Keratinocyte (primary cell): ENCODE data around the gene NT5C1A. TPM values are rescaled to one million over a fixed set of nuclear protein-coding genes. Genes with fewer than 3 reads are reported as not detected.

ENCODE experiments used
- DNase-seq: peaks from one replicate; pipeline ENCODE4 v3.0.0-alpha.2; 2011; ENCODE audit warnings: low read depth, missing footprints, low spot score
- FAIRE-seq: peaks from 2 replicates; lab custom pipeline; 2011; peaks lifted over from hg19 to GRCh38; lab: Jason Lieb, UNC
- H2AFZ ChIP-seq: 2 replicates; pipeline ENCODE4 v1.6.0; 2012; ENCODE audit warnings: low read length, control low read depth, inconsistent platforms; ENCODE audit not compliant: control insufficient read depth
- H3K27ac ChIP-seq: 2 replicates; pipeline ENCODE4 v1.5.1; 2011; ENCODE audit warnings: low read length; ENCODE audit not compliant: control insufficient read depth, insufficient read depth
- H3K27me3 ChIP-seq: 3 replicates; pipeline ENCODE4 v1.6.0; 2011; ENCODE audit warnings: low read length; ENCODE audit not compliant: control insufficient read depth, insufficient read depth; ENCODE audit errors: extremely low read depth
- H3K36me3 ChIP-seq, 2 experiments: 2 replicates in 1 of 2; 3 replicates in 1 of 2; pipeline ENCODE4 v1.5.1; 2011; ENCODE audit warnings: low read length in 2 of 2, mild to moderate bottlenecking in 1 of 2; ENCODE audit not compliant: control insufficient read depth in 2 of 2, insufficient read depth in 2 of 2; ENCODE audit errors: extremely low read depth in 1 of 2
- H3K4me1 ChIP-seq: 3 replicates; pipeline ENCODE4 v1.5.1; 2011; ENCODE audit warnings: low read length; ENCODE audit not compliant: control insufficient read depth, insufficient read depth; ENCODE audit errors: extremely low read depth
- H3K4me2 ChIP-seq: 3 replicates; pipeline ENCODE4 v1.6.0; 2011; ENCODE audit warnings: low read depth, low read length; ENCODE audit not compliant: control insufficient read depth, insufficient read depth; ENCODE audit errors: extremely low read depth
- H3K4me3 ChIP-seq, 3 experiments: fragments of 200-600 bp in 1 of 3; sonication (generic) in 1 of 3; 2 replicates in 2 of 3; 3 replicates in 1 of 3; pipeline ENCODE4 v1.5.1; 2011 to 2016; ENCODE audit warnings: low read length in 3 of 3, mild to moderate bottlenecking in 3 of 3, control low read depth in 2 of 3, inconsistent platforms in 1 of 3, low read depth in 1 of 3, mixed read lengths in 1 of 3, mixed run types in 1 of 3, moderate library complexity in 1 of 3; ENCODE audit not compliant: control insufficient read depth in 2 of 3, insufficient read depth in 2 of 3; ENCODE audit errors: extremely low read depth in 1 of 3
- H3K79me2 ChIP-seq: 2 replicates; pipeline ENCODE4 v1.6.0; 2012; ENCODE audit warnings: low read length; ENCODE audit not compliant: control insufficient read depth, insufficient read depth
- H3K9ac ChIP-seq: 3 replicates; pipeline ENCODE4 v1.6.0; 2011; ENCODE audit warnings: low read length; ENCODE audit not compliant: control insufficient read depth, insufficient read depth; ENCODE audit errors: extremely low read depth
- H3K9me1 ChIP-seq: 3 replicates; pipeline ENCODE4 v1.6.0; 2011; ENCODE audit warnings: low read length; ENCODE audit not compliant: control insufficient read depth, insufficient read depth; ENCODE audit errors: extremely low read depth
- H3K9me3 ChIP-seq: 2 replicates; pipeline ENCODE4 v1.5.1; 2012; ENCODE audit warnings: low read depth, low read length; ENCODE audit not compliant: control insufficient read depth
- H4K20me1 ChIP-seq: 3 replicates; pipeline ENCODE4 v1.6.0; 2011; ENCODE audit warnings: low read length; ENCODE audit not compliant: control insufficient read depth, insufficient read depth; ENCODE audit errors: extremely low read depth
- CTCF ChIP-seq, 3 experiments: IDR thresholded peaks in 1 of 3; conservative IDR thresholded peaks in 1 of 3; optimal IDR thresholded peaks in 1 of 3; 2 replicates in 2 of 3; 3 replicates in 1 of 3; pipeline versions ENCODE3 to v1.5.1; 2011; ENCODE audit warnings: low read length in 3 of 3, mild to moderate bottlenecking in 3 of 3, moderate library complexity in 2 of 3, control low read depth in 1 of 3, inconsistent platforms in 1 of 3; ENCODE audit not compliant: insufficient read depth in 2 of 3; ENCODE audit errors: extremely low read depth in 1 of 3
- EZH2 ChIP-seq: IDR thresholded peaks from one replicate; pipeline ENCODE4 v1.6.1; 2012; ENCODE audit warnings: inconsistent platforms, mild to moderate bottlenecking, low read length, moderate library complexity
- dilution Hi-C: fragments of 300-500 bp; cut with MboI; formaldehyde crosslinking; loops from one replicate; pipeline ENCODE4 v1.7.0; 2020; ENCODE audit warnings: low sequenced_read_pairs; ENCODE audit not compliant: extremely low pct_ligation_motif_present
- polyA plus RNA-seq, 5 experiments: library from polyadenylated mRNA; depleted of rRNA in 3 of 5; stranded (reverse) in 3 of 5; stranded (forward) in 1 of 5; unstranded in 1 of 5; fragments of >200 nt; gene quantifications; 1 replicate in 1 of 5; 2 replicates in 3 of 5; 3 replicates in 1 of 5; pipeline versions ENCODE4 v1.2.1 to v1.2.3, GENCODE V29; 2011 to 2012; ENCODE audit warnings: missing spikeins in 2 of 5, low read depth in 1 of 5, low replicate concordance in 1 of 5

The NT5C1A gene
- polyA plus RNA-seq, 1 donor (not counting 4 experiments of a cell fraction or from before 2014, with no cell fraction given), result not detected

GRCh38 chr1:39653546-39654031 lies 18.3 kb downstream of the NT5C1A start:
- FAIRE-seq, result peak; percentile 85
- H3K27ac ChIP-seq, result no peak overlapping the region

GRCh38 chr1:39652554-39652953 lies 19.4 kb downstream of the NT5C1A start:
- H3K79me2 ChIP-seq, result no peaks in the 10 kb centered on the region
- H3K9ac ChIP-seq, result no peak overlapping the region
- TF ChIP-seq EZH2 (no peak), CTCF (optimal IDR thresholded peaks at IDR 0.05 in 1 of 3, IDR thresholded peaks at IDR 0.05 in 1 of 3, conservative IDR thresholded peaks at IDR 0.05 in 1 of 3; ENCODE audit: extremely low read depth in 1 of 3, insufficient read depth in 2 of 3, low read length in 3 of 3) (no peak)
- no peak overlapping the region for H3K4me3 ChIP-seq
- H3K4me2 ChIP-seq, result no peak overlapping the region
- H3K36me3 ChIP-seq, result no peaks in the 10 kb centered on the region
- no peak overlapping the region for H2AFZ ChIP-seq
- no peaks in the 10 kb centered on the region for H3K9me3 ChIP-seq
- dilution Hi-C loops, result no loop called here
- no peak for FAIRE-seq
- DNase-seq, result no peak
- H3K9me1 ChIP-seq, result no peaks in the 10 kb centered on the region
- peaks cover 8% of the 10 kb centered on the region for H3K4me1 ChIP-seq
- H4K20me1 ChIP-seq, result no peaks in the 10 kb centered on the region
- H3K27me3 ChIP-seq, result no peaks in the 10 kb centered on the region
- no peak overlapping the region for H3K27ac ChIP-seq

More at GRCh38 chr1:39653546-39654031, 18.3 kb downstream of the NT5C1A start:
- Histone ChIP-seq H3K4me2 (peak overlapping the region; percentile 48), H4K20me1 (no peaks in the 10 kb centered on the region), H3K9ac (peak overlapping the region; percentile 9), H3K36me3 (no peaks in the 10 kb centered on the region), H3K4me3 (no peak overlapping the region), H3K9me1 (no peaks in the 10 kb centered on the region), H3K4me1 (peaks cover 8% of the 10 kb centered on the region), H3K27me3 (no peaks in the 10 kb centered on the region), H3K9me3 (no peaks in the 10 kb centered on the region), H2AFZ (no peak overlapping the region), H3K79me2 (no peaks in the 10 kb centered on the region)
- TF ChIP-seq CTCF (optimal IDR thresholded peaks at IDR 0.05 in 1 of 3, IDR thresholded peaks at IDR 0.05 in 1 of 3, conservative IDR thresholded peaks at IDR 0.05 in 1 of 3; ENCODE audit: extremely low read depth in 1 of 3, insufficient read depth in 2 of 3, low read length in 3 of 3) (peak; percentile 92 to 98 (median 93)), EZH2 (no peak)
- dilution Hi-C loops, result no loop called here
- peak; percentile 46 for DNase-seq
